ENCODE results near the gene SP2.

The SP2 gene

DNA sequence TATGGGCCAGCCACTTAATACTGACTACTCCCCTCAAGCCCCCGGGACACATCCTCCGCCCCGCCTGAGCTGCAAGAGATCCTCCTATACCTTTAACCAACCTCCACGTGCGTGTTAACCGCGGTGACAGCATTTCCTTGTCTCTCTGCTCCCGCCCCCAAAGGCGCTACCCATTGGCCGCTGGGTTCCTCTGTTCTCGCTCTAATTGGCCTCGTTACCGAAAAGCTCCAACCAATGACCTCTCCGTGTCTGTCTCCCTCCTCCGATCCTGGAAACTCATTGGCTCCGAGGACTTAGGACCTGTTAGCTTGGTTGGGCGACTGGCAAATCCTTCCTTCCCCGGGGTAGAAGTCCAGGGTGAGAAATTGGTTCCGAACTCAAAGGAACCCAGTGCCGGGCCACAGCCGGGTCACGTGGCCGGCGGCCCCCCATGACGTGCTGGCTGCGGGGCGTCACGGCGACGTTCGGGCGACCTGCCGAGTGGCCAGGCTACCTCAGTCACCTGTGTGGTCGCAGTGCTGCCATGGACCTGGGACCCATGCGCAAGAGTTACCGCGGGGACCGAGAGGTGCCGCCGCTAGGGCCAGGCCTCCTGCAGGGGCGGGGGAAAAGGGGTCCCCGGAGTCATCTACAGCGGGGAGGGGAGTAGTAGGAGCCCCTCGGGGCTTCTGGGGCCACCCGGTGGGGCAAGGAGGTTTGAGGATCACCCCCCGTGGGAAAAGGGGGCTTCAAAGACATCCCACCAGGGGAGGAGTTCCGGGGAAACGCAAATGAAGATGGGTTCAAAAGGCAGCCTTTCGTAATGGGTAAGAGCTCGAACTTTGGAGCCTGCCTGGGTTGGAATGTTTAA is 45.4 kb downstream of the SP2 start, which contains the start of gene PNPO:
TSS of gene PNPO (plus strand) at position 326 of the 850 bp plus-strand sequence. CDS start at position 431, 105 bp downstream.
- H3K79me2 ChIP-seq (ENCODE audit: insufficient read depth, low read depth), result peaks cover 16% of the 10 kb centered on the region; the same call in 1 of the 2 replicates
- H3K9ac ChIP-seq, result peak within 1 kb of the TSS; percentile 74
- TF ChIP-seq CTCF (conservative IDR thresholded peaks at IDR 0.05; ENCODE audit: low read depth, low read length), result no peak
- H3K4me3 ChIP-seq (IDR thresholded peaks at IDR 0.05; ENCODE audit: insufficient read depth, low read depth, low read length), result no peak within 1 kb of the TSS
- H4K20me1 ChIP-seq (ENCODE audit: insufficient read depth), result no peaks in the 10 kb centered on the region
- H3K27me3 ChIP-seq (ENCODE audit: insufficient read depth, low read depth), result no peaks in the 10 kb centered on the region
- peak within 1 kb of the TSS; percentile 50 for H3K27ac ChIP-seq
- peak within 1 kb of the TSS; percentile 91 for H3K4me2 ChIP-seq
- peak within 1 kb of the TSS; percentile 67 for H2AFZ ChIP-seq (ENCODE audit: low read depth)
- no peaks in the 10 kb centered on the region; the same call in 1 of the 2 replicates for H3K36me3 ChIP-seq (ENCODE audit: insufficient read depth)
- H3K4me1 ChIP-seq (ENCODE audit: low read depth, poor library complexity, severe bottlenecking), result peaks cover 55% of the 10 kb centered on the region

DNA sequence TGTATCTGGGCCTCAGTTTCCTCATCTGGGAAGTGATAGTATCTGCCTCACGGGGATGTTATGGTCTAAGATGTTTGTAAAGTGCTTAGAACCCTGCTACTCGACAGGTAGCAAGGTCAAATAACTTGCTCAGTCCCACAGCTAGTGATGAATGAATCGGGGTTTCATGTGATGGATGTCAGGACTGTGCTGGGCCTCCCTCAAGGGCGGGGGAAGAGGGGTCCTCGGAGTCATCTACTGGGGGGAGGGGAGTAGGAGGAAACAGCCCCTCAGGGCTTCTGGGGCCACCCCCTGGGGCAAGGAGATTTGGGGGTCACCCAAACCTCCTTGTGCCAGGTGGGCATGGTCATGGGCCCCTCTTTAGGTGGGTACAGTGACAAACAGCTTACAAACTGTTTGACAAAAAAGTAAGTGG is 46.1 kb downstream of the SP2 start:
- H3K4me2 ChIP-seq, result peak overlapping the region; percentile 76
- no peaks in the 10 kb centered on the region for H3K27me3 ChIP-seq (ENCODE audit: insufficient read depth, low read depth)
- peak overlapping the region; percentile 67 for H2AFZ ChIP-seq (ENCODE audit: low read depth)
- peak overlapping the region; percentile 50 for H3K27ac ChIP-seq
- peaks cover 54% of the 10 kb centered on the region for H3K4me1 ChIP-seq (ENCODE audit: low read depth, poor library complexity, severe bottlenecking)
- H3K79me2 ChIP-seq (ENCODE audit: insufficient read depth, low read depth), result peaks cover 16% of the 10 kb centered on the region; the same call in 1 of the 2 replicates
- H3K36me3 ChIP-seq (ENCODE audit: insufficient read depth), result no peaks in the 10 kb centered on the region; the same call in 1 of the 2 replicates
- TF ChIP-seq CTCF (conservative IDR thresholded peaks at IDR 0.05; ENCODE audit: low read depth, low read length), result no peak
- H4K20me1 ChIP-seq (ENCODE audit: insufficient read depth), result no peaks in the 10 kb centered on the region
- H3K4me3 ChIP-seq (IDR thresholded peaks at IDR 0.05; ENCODE audit: insufficient read depth, low read depth, low read length), result no peak overlapping the region
- H3K9ac ChIP-seq, result peak overlapping the region; percentile 74

DNA sequence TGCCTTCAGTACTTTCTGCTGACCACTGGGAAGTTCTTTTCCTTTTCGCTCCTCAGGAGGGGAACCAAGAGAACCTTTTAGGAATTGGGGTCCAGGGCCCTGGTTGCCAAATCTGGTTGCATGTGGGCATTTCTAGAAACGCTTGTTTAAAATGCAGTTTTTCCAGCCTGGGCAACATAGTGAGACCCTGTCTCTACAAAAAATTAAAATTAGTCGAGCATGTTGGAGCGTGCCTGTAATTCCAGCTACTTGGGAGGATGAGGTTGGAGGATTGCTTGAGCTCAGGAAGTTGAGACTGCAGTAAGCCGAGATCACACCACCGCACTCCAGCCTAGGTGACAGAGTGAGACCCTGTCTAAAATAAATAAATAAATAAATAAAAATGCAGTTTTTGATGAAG is 46.5 kb downstream of the SP2 start:
- peaks cover 52% of the 10 kb centered on the region for H3K4me1 ChIP-seq (ENCODE audit: low read depth, poor library complexity, severe bottlenecking)
- peaks cover 16% of the 10 kb centered on the region; the same call in 1 of the 2 replicates for H3K79me2 ChIP-seq (ENCODE audit: insufficient read depth, low read depth)
- H3K9ac ChIP-seq, result peak overlapping the region; percentile 74; the same call in 1 of the 2 replicates
- H2AFZ ChIP-seq (ENCODE audit: low read depth), result peak overlapping the region; percentile 67; the same call in 1 of the 2 replicates
- H3K27me3 ChIP-seq (ENCODE audit: insufficient read depth, low read depth), result no peaks in the 10 kb centered on the region
- H4K20me1 ChIP-seq (ENCODE audit: insufficient read depth), result no peaks in the 10 kb centered on the region
- no peak for TF ChIP-seq CTCF (conservative IDR thresholded peaks at IDR 0.05; ENCODE audit: low read depth, low read length)
- H3K4me3 ChIP-seq (IDR thresholded peaks at IDR 0.05; ENCODE audit: insufficient read depth, low read depth, low read length), result no peak overlapping the region
- H3K36me3 ChIP-seq (ENCODE audit: insufficient read depth), result no peaks in the 10 kb centered on the region; the same call in 1 of the 2 replicates
- peak overlapping the region; percentile 76 for H3K4me2 ChIP-seq
- H3K27ac ChIP-seq, result no peak overlapping the region

DNA sequence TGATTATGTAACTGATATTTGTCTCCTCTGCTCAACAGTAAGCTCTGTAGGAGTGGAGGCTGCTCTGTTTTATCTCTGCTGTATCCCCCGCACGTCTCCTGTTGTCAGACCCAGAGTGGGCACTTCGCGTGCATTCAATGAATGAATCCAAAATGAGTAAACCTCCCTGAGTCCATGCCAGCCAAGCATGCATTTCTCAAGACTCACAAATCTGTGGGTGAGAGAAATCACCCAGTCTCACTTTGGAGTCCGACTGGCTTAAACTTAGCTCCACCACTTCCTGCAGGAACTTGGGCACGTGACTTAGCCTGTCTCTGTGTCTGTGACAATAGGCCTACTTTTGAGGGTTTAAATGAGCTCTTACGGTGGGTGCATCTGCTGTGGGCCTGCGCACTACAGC is 49.0 kb downstream of the SP2 start:
- Histone ChIP-seq H3K79me2 (ENCODE audit: insufficient read depth, low read depth) (peaks cover 16% of the 10 kb centered on the region; the same call in 1 of the 2 replicates), H3K36me3 (ENCODE audit: insufficient read depth) (no peaks in the 10 kb centered on the region; the same call in 1 of the 2 replicates), H3K9ac (no peak overlapping the region), H2AFZ (ENCODE audit: low read depth) (no peak overlapping the region), H3K27ac (no peak overlapping the region), H4K20me1 (ENCODE audit: insufficient read depth) (no peaks in the 10 kb centered on the region), H3K27me3 (ENCODE audit: insufficient read depth, low read depth) (no peaks in the 10 kb centered on the region), H3K4me1 (ENCODE audit: low read depth, poor library complexity, severe bottlenecking) (peaks cover 49% of the 10 kb centered on the region), H3K4me3 (IDR thresholded peaks at IDR 0.05; ENCODE audit: insufficient read depth, low read depth, low read length) (no peak overlapping the region), H3K4me2 (no peak overlapping the region)
- no peak for TF ChIP-seq CTCF (conservative IDR thresholded peaks at IDR 0.05; ENCODE audit: low read depth, low read length)

All from KMS-11 (cell line).